ENCODE results near the gene OXA1L. TPM values are rescaled to one million over a fixed set of nuclear protein-coding genes. Genes with fewer than 3 reads are reported as not detected.
A peak's percentile ranks its signal among the peaks of the same experiment; 100 is the strongest.

The OXA1L gene
- total and polyA plus RNA-seq, 2 of the 13 experiments (the other 11 are each of a cell fraction or from before 2014, with no cell fraction given): 230 to 589 TPM

DNA sequence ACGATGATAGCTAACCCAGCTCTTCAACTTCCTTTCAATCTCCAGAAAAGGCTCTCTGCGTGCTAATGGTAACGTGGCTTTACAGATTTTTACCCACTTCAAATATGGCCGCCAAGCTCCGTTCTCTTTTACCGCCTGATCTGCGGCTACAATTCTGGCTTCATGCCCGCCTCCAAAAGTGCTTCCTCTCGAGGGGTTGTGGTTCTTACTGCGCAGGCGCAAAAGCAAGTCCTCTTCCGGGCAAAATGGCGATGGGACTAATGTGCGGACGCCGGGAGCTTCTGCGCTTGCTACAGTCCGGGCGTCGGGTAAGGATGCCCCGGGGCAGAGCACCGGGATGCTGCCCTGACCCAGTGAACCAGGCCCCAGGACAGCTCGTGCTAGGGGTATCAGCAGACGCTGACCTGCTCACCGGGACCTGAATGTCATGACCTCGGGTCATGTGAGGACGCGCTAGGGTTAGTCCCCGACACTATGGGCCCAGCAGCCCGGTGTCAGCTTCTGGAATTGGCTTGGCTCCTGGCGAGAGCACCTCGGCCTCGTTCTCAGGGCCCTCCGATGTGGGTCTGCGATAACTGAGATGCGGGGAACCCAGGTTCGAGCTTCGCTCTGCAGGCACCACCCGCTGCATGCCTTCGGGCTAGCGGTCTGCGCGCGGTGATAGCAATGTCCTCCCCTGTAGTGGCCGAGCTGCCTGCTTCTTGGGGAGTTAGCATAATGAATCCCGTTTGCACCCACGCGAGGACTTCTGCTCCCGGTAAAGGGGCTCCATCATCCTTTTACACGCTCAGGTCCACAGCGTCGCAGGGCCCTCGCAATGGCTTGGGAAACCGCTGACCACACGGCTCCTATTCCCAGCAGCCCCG, at the start of gene OXA1L (continued):
- TF ChIP-seq, protein P1, sequence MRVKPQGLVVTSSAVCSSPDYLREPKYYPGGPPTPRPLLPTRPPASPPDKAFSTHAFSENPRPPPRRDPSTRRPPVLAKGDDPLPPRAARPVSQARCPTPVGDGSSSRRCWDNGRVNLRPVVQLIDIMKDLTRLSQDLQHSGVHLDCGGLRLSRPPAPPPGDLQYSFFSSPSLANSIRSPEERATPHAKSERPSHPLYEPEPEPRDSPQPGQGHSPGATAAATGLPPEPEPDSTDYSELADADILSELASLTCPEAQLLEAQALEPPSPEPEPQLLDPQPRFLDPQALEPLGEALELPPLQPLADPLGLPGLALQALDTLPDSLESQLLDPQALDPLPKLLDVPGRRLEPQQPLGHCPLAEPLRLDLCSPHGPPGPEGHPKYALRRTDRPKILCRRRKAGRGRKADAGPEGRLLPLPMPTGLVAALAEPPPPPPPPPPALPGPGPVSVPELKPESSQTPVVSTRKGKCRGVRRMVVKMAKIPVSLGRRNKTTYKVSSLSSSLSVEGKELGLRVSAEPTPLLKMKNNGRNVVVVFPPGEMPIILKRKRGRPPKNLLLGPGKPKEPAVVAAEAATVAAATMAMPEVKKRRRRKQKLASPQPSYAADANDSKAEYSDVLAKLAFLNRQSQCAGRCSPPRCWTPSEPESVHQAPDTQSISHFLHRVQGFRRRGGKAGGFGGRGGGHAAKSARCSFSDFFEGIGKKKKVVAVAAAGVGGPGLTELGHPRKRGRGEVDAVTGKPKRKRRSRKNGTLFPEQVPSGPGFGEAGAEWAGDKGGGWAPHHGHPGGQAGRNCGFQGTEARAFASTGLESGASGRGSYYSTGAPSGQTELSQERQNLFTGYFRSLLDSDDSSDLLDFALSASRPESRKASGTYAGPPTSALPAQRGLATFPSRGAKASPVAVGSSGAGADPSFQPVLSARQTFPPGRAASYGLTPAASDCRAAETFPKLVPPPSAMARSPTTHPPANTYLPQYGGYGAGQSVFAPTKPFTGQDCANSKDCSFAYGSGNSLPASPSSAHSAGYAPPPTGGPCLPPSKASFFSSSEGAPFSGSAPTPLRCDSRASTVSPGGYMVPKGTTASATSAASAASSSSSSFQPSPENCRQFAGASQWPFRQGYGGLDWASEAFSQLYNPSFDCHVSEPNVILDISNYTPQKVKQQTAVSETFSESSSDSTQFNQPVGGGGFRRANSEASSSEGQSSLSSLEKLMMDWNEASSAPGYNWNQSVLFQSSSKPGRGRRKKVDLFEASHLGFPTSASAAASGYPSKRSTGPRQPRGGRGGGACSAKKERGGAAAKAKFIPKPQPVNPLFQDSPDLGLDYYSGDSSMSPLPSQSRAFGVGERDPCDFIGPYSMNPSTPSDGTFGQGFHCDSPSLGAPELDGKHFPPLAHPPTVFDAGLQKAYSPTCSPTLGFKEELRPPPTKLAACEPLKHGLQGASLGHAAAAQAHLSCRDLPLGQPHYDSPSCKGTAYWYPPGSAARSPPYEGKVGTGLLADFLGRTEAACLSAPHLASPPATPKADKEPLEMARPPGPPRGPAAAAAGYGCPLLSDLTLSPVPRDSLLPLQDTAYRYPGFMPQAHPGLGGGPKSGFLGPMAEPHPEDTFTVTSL (CRISPR knock-in tag; IDR thresholded peaks at IDR 0.05; ENCODE audit: borderline replicate concordance): peak; percentile 91; the same call in 1 of the 2 replicates
- TF ChIP-seq, protein P2, sequence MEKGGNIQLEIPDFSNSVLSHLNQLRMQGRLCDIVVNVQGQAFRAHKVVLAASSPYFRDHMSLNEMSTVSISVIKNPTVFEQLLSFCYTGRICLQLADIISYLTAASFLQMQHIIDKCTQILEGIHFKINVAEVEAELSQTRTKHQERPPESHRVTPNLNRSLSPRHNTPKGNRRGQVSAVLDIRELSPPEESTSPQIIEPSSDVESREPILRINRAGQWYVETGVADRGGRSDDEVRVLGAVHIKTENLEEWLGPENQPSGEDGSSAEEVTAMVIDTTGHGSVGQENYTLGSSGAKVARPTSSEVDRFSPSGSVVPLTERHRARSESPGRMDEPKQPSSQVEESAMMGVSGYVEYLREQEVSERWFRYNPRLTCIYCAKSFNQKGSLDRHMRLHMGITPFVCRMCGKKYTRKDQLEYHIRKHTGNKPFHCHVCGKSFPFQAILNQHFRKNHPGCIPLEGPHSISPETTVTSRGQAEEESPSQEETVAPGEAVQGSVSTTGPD (CRISPR knock-in tag; IDR thresholded peaks at IDR 0.05): peak; percentile 64; the same call in 1 of the 2 replicates
- peak; percentile 89 for TF ChIP-seq ZNF790 (CRISPR knock-in tag; IDR thresholded peaks at IDR 0.05; ENCODE audit: borderline replicate concordance)
- TF ChIP-seq ZNF839 (CRISPR knock-in tag; IDR thresholded peaks at IDR 0.05; ENCODE audit: borderline replicate concordance): peak; percentile 96; the same call in 1 of the 2 replicates
- TF ChIP-seq, protein P3, sequence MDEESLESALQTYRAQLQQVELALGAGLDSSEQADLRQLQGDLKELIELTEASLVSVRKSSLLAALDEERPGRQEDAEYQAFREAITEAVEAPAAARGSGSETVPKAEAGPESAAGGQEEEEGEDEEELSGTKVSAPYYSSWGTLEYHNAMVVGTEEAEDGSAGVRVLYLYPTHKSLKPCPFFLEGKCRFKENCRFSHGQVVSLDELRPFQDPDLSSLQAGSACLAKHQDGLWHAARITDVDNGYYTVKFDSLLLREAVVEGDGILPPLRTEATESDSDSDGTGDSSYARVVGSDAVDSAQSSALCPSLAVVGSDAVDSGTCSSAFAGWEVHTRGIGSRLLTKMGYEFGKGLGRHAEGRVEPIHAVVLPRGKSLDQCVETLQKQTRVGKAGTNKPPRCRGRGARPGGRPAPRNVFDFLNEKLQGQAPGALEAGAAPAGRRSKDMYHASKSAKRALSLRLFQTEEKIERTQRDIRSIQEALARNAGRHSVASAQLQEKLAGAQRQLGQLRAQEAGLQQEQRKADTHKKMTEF (CRISPR knock-in tag; IDR thresholded peaks at IDR 0.05): peak; percentile 98
- TF ChIP-seq HCFC1 (IDR thresholded peaks at IDR 0.05; ENCODE audit: low read depth, low read length): peak; percentile 55
- 0 out of 2 replicates have a peak, but pooled peaks have one; percentile 33 for TF ChIP-seq HDAC6 (IDR thresholded peaks at IDR 0.05; ENCODE audit: low read depth, low read length)
- TF ChIP-seq TEAD2 (CRISPR knock-in tag; IDR thresholded peaks at IDR 0.05): peak; percentile 87
- TF ChIP-seq, protein P4, sequence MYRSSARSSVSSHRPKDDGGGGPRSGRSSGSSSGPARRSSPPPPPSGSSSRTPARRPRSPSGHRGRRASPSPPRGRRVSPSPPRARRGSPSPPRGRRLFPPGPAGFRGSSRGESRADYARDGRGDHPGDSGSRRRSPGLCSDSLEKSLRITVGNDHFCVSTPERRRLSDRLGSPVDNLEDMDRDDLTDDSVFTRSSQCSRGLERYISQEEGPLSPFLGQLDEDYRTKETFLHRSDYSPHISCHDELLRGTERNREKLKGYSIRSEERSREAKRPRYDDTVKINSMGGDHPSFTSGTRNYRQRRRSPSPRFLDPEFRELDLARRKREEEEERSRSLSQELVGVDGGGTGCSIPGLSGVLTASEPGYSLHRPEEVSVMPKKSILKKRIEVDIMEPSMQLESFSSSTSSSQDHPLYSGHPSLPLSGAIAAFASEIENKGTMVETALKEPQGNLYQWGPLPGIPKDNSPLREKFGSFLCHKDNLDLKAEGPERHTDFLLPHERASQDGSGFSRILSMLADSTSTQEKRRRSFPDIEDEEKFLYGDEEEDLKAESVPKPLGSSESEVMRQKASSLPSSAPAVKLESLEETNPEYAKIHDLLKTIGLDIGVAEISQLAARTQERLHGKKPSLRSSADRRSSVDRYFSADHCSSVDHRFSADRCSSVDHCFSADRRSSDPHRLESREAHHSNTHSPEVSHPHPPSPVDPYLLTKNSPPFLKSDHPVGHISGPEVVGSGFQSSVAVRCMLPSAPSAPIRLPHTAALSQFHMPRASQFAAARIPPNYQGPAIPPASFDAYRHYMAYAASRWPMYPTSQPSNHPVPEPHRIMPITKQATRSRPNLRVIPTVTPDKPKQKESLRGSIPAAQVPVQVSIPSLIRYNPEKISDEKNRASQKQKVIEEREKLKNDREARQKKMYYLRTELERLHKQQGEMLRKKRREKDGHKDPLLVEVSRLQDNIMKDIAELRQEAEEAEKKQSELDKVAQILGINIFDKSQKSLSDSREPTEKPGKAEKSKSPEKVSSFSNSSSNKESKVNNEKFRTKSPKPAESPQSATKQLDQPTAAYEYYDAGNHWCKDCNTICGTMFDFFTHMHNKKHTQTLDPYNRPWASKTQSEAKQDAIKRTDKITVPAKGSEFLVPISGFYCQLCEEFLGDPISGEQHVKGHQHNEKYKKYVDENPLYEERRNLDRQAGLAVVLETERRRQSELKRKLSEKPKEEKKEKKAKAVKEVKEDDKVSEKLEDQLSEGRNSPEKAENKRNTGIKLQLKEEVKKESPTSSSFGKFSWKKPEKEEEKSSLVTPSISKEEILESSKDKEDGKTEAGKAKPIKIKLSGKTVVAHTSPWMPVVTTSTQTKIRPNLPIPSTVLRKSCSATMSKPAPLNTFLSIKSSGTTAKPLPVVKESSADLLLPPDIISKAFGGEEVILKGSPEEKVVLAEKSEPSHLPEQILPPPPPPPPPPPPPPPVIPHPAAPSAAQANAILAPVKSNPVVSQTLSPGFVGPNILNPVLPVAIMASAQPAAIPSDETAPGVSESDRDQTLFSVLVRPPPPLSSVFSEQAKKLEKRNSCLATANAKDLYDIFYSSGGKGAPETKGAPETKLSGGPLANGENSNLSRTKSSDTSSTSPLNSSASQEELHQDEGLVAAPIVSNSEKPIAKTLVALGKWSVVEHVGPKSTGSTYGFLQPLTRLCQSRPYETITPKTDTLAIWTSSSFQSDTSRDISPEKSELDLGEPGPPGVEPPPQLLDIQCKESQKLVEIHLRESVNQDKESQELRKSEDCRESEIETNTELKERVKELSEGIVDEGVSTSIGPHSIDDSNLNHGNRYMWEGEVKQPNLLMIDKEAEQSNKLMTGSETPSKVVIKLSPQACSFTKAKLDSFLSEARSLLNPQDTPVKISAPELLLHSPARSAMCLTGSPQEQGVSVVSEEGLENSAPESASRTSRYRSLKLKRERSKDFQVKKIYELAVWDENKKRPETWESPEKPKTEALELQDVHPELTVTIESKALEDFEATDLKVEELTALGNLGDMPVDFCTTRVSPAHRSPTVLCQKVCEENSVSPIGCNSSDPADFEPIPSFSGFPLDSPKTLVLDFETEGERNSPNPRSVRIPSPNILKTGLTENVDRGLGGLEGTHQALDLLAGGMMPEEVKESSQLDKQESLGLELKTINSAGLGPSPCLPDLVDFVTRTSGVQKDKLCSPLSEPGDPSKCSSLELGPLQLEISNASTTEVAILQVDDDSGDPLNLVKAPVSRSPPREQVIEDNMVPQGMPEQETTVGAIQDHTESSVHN (CRISPR knock-in tag; IDR thresholded peaks at IDR 0.05): peak; percentile 97
- TF ChIP-seq KDM5A (IDR thresholded peaks at IDR 0.05; ENCODE audit: borderline replicate concordance, low read length): peak; percentile 91

Measured in HepG2 (cell line).